ENCODE measurements around the gene ZBTB20.

The ZBTB20 gene

DNA sequence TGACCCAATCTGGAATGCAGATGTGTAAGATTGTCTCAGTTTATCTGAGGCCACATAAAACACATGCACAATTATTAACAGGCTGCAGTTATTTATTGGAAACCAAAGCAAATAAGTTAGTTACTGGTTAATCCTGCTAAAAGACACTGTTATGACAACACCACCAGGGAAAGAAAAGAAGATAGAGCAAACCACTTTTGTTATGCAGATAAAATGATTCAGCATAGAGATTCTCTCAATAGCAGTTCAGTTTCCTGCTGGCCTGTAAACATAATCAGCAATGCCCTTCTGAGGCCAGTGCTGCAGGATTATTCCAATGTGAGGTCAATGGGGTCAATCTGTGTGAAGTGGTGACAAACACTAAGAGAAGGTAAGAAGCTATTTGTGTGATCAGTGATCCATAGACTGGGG, 244.4 kb downstream of the ZBTB20 start:
- no peak for DNase-seq

DNA sequence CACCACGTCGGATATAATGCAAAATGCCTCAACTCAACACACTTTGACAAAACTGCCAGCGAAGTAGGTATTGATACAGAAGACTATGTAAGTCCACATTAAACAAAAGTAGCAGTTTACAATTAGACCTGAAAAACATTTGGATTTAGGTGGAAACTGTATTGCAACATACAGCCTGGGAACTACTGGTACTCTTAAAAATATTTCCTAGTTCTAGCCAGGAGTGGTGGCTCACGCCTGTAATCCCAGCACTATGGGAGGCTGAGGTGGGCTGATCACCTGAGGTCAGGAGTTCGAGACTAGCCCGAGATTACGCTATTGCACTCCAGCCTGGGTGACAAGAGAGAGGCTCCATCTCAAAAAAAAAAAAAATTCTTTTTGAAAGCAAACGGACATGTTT, 246.2 kb downstream of the ZBTB20 start:
- DNase-seq: no peak

DNA sequence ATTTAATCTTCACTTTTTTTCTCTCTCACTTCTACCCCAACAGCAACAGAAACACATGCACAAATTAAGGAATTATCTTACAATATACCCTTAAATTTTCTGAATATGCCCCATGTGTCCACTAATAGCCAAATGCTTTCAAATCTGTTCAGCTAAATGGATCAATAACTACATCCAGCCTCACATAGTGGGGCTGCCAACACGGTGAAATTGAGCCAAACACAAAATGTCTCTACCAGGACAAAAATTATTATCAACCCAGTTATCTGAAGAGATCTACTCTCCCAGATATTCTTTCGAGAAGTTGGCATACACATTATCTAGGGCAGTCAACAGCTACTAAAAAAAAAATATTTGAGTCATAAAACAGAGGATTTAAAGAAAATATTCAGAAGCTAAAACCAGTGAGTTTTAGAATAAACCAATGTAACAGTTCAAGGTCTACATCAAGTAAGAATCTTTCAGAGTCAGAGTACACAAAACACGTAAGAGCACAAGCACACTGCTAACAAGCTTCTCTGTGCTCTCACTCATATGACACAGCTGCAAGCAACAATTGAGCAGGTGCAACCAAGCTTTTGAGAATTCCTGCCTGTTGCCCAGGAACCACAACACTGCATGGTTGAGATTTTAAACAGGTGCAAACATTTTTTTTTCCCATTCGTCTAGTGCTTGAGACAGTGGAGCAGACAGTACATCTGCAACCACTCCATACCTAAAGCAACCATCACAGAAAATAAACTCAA, 247.7 kb downstream of the ZBTB20 start:
- no peak for DNase-seq

DNA sequence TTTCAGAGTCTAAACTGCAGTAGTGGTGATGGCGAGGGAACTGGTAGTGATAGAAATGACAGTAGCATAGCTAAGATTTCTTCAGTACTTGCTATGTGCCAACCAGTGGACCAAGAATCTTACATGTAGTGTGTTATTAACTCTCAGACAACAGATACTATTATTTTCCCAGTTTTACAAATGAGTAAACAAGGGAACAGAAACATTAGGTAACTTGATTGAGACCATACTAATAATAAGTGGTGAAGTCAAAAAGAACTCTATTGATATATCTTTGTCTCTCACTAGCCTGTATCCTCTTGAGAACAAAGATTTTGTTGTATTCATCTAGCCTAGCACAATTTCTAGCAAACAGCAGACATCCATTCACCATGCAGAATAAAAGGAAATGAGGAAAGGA, 250.1 kb downstream of the ZBTB20 start:
- no peak for DNase-seq

DNA sequence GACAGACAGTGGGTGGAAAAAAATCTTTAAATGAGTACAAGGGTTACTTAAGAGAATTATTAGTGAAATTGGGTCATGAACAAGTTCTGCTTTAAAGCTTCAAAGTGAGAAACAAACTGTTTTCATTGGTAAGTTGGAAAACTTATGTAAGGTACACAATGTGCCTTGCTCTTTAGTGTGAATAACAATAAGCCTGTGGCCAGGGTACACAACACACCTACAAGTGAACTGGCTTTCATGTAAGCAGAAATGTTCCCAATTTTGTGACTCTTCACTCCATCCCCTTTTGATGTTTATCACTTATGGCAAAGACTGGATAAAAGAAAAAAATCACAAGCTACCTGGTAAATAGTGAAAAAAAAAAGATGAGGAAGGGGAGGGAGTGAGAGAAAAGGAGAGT, 253.7 kb downstream of the ZBTB20 start:
- DNase-seq: no peak

DNA sequence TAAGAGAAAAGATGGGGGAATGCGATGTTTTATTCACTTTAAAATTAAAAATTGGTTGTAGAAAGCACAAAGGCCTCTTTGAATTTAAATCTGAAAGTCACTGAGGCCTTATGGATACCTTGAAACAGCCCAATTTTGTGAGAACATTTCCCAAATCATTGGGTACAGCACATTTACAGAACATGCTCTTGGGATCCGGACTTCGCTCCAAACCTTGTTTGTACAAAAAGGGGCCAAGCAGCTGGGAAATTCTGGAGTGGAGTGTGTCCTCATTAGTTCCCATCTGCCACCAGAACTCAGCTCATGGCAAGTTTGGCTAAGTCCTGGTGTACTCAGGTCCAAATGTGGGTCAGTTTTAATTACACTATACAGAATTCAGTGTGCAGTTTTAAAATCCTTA, 254.2 kb downstream of the ZBTB20 start:
- no peak for DNase-seq

DNA sequence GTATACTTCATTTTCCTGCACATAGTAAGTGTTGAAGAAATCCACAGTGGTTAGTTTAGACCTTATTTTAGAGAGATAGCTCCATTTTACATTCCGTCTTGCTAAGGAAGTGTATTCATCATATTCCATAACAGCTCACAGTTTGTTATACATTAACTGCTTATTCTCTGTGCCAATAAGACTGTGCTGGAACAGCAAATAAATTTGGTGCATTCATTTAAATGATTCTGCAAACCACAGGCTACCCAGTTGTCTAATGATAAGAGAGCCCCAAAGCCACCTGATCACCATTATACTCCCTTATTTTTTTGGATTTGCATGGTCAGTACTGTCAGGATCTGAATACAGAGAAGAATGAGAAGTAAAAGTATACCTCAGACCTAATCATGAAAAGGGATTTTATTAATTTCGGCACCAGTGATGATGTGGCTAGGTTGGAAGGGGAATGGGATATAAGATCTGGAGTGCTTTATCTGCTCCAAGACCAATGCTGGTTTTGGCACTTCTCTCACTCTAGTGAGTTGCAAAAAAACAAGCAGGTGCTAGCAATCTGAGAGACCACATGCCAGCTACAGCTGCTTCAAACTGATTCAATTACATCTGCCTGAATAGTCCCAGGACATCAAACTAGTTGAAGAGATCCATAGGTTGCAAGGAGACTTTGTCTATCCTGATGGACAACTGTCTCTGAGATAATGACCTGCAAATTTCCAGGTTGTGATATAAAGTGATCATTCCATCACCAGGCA, 254.8 kb downstream of the ZBTB20 start:
- no peak for DNase-seq

DNA sequence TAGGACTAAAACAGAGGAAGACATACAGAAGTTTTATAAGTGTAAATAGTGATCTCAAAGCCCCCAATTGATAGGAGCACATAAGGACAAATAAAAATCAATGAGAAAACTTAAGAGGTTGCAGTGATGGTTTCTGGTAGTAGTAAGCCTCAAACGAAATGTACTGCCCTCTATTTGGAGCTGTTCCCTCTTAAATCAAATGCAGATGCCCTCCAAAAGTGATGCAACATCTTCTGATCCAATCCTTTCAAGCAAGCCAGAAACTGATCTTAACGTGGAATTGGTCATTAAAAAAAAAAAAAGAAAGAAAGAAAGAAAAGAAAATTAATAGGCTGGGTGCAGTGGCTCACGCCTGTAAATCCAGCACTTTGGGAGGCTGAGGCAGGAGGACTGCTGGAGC, 259.3 kb downstream of the ZBTB20 start:
- DNase-seq: no peak

DNA sequence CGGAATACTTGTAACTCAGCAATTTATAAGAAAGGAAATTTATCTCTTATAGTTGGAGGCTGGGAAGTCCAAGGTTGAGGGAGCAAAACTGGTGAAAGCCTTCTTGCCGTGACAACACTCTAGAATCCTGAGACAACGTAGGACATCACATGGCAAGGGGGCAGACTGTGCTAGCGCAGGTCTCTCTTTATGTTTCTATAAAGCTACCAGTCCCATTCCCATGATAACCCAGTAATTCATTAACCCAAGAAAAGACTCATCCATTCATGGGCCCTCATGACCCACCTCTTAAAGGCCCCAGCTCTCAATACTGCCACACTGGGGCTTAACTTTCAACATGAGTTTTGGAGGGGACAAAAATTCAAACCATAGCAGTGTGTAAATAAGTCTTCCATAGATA, 260.2 kb downstream of the ZBTB20 start:
- DNase-seq: no peak

DNA sequence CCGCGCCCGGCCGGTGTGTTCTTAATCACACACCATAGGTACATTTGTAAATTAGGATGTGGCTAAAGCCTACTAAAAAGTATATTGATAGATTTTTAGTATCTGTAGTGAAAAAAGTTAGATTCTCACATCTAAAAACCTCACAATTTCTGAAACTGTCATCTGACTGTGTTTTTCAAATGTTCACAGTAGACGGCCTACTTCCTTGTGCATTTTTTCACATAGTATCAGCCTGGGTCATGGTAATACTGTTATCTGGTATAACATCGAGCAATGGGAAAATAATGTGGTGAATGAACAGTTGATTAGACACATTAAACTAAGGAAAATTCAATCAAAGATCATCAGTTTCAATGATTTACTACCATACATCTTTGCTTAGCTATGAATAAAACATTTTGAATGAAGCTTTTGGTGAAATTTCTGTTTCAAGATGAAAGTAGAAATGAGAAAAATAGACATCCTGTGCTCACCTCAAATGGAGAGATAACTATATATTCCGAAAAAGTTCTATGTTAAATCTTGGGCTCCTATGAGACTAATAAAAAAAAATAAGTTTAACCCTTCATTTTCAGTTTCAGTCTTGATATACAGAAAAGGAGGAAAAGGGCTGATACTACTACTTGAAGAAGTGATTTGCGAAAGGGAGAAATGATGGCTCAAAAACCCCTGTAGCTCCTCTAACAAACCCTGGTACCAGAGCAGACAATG, 262.7 kb downstream of the ZBTB20 start:
- DNase-seq: no peak

DNA sequence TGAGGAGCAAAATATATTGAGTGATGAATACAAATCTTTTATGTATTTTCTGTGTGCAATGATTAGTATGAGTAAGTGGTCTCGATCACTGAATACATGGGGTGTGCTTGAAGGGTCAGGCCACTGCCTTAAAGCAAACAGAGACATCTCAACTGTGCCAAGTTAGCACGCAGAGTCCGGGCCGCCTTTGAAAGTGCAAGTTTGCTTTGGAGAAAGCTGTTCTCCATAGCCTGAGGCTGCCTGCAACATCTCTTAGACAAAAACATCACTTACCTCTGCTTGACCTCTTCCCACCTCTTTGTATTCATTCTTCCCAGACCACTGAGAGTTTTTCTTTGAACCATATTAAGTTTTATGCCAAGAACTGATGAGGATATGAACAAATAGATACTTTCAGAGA, 267.0 kb downstream of the ZBTB20 start:
- DNase-seq: no peak

DNA sequence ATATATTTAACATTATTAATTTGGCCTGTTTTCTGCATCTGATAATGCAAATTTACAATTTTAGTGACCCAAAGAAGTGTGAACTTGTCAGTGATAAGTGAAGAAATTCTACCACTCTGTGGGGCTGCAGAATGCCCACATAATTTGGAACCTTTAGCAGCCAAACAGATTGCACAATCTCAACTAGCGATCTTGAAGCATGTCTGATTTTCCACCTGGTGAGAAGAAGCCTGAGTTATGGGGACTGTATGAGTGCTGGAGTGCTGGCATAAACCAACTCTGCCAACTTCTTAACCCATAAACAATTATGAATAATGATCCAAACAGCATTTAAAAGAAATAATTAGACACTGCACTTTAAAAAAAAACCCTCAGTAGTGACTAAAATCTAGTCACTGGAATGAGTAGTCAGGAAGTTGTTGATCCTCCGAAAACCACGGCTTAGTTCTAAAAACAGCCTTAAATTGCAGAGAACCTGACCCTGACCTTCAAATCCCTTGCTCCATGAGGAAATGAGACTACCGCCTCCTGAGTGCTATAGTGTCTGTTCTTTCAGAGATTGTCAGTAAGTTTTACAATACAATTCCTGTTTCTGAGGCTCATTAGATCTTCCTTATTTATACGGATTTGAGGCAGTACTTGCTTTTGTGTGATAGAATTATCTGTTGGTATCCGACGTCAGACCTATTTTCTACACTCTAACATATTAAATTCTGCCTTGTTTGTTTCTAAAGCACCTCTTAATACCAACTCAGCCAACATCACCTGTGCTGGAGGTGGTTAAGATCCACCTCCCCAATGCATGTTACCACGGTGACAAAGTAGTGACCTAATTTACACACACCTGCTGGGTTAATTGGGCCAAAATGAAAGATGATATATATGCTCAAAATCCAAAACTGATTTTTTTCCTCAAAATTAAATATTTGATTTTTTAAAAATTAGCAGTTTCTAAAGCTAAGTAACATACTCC, 267.7 kb downstream of the ZBTB20 start:
- peak; percentile 92 for DNase-seq

DNA sequence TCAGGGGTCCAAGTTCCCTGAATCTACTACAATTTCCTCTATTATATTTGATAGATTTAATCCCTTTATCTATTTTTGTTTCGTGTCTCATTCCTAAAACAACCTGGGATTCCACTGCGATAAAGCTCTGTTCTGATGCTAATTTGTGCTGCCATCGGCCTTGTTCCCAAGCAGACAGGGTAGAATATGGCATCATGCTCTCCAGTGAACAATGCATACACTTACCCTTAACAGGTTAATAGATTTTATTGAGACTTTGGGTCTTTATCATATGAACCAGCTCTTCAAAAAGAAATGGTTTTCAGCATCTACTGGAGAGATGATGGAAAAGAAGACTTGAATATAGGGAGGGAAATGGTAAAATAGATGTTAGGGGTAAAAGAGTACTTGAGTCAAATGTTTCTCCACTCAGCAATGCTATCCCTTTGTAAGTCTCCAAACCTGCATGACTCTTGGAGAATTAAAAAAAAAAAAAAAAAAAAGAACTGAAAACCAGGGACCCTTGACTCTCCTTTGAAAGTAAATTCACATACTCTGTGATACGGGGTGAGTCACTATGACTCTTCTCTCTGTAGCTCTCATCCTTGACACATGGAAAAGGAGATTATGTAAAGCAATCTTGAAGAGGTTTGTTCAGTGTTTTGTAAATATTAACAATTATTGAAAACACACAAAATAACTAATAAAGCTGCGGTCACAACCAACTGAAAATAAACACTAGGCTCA, 268.8 kb downstream of the ZBTB20 start:
- DNase-seq: peak; percentile 33

DNA sequence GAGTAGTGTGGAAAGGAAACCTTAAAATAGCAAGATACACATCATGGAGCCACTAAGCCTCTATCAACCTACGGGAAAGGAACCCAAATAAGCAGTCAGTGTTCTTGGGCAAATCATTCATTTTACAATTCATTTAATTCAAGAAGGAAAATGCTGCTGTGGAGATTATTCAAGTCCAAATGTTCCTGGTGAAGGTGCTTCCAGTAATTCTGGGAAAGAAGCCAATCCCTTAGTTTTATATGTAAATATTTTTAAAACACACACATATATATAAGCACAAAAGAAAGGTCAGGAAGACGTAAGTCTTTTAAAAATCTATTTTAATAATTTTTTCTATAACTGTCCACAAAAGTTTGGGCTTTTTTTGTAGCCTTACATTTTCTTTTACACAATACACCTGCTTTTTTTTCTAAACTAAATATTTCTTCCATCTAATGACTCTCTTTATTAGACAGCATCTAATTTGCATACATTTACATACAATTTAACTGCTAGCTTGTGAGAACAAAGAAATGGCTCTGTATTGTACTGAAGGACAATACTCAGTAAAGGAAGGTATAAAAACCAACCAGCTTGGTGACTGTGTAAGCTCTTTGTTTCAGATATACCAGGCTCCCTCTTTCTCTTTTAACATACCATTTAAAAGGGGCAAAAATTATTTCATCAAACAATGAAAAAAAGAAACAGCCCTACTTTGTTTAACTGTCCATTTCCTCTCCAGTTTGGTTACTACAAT, 269.5 kb downstream of the ZBTB20 start:
- DNase-seq: no peak

DNA sequence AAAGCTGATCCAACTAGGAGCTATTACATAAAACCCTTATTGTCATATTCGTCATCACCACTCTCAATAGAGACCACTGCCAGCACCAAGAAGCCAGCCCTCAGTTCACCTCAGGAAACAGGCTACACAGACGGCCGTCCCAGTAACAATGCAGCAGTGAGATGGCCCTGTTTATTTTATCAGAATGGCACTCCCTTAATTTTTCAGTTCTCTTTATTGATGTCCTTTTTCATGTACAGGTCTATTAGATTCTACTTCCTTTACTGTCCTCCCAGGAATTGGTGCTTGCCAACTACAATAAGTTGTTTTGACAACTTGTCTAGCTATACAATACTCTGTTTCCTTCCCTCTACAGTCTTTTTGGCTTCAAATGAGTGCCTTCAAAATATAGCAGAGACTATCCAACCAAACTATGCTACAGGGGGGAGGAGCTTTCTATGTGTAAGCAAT, 272.5 kb downstream of the ZBTB20 start:
- no peak for DNase-seq

DNA sequence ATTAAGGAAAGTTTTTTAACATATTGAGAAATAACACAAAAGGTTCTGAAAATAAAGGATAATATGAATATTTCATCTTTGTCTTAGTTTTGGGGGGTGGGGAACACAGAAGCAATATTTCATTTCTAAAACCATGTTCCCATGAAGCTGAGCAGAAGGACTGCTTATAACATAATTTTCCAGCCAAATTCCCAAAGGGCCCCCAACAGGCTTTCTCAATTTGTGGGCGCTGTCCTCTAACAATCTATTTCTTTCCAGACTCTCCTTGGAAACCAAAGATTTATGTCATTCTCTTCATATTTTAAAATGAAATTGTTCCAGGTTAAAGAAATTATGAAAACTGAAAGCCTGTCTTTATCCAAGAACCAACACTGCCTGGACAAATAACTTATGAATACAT, 273.5 kb downstream of the ZBTB20 start:
- DNase-seq: no peak

DNA sequence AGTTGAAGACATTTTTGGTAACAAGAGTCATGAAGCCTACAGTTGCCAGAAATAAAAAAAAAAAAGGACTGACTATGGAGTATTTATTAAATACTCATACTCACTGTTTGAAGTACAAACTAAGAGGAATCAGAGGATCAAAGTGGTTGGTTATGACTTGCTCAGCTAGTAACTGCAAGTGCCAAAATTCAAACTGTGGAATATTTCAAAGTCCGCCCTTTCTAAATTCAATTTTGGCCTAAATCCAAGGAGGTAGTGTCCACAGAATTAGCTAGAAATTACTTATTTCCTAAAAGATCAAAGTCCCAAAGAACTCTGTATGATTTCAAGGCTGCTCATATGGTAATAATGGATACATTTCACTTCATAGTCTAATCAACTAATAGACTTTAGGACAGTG, 274.5 kb downstream of the ZBTB20 start:
- DNase-seq: no peak

DNA sequence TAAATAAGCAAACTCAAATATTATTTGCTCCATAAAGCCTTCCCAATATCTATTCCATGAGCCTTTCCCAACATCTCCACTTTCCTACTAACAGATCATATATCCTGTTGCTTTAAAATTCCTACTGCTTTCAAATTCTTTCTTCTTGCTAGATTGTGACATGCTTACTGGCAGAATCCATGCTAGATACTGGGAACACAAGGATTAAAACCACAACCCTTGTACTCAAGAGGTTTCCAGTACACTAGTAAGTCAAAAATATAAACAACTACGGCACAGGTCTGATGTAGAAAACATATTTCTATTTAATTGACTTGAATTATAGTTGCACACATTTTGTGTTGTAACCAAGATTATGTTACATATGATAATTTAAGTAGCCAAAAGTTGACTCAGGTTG, 275.0 kb downstream of the ZBTB20 start:
- DNase-seq: no peak

DNA sequence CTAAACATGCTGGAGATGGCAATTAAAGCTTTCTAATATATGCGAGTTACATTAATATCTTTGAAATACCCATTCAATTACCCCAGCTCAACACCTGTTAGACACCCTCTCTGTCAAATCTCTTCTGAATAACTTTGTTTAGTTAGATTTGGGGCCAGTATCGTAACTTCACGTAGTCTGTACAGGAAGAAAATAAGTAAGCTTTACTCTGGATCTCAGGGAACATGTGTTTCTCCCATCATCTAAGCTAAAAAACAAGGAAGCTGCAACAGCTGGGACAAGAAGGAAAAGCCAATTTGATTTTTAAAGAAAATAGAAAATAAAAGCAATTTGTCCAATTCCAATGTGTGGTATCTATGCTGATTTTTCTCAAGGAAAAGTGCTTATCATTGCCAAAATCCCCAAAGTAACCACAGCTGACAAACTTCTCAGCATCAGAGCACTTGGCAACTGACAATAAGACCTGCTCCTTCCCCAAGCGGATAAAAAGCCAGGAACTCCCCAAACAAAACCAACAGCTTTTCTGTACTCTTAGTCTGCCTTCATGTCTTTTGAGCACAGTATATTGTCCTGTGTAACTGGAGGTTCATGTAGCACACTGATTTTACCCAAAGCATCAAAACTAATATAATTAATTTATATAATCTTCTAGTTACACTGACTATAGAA, 279.1 kb downstream of the ZBTB20 start:
- no peak for DNase-seq

DNA sequence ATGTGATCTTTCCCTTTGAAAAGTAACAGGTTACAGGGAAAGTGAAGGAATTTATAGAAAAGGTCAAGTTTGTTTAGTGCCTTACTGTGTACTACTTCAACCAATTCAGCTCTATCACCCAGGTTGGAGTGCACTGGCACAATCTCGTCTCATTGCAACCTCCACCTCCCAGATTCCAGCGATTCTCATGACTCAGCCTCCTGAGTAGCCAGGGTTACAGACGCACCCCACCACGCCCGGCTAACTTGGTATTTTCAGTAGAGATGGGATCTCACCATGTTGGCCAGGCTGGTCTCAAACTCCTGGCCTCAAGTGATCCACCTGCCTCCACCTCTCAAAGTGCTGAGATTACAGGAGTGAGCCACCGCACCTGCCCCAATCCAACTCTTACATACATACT, 279.7 kb downstream of the ZBTB20 start:
- no peak for DNase-seq

DNA sequence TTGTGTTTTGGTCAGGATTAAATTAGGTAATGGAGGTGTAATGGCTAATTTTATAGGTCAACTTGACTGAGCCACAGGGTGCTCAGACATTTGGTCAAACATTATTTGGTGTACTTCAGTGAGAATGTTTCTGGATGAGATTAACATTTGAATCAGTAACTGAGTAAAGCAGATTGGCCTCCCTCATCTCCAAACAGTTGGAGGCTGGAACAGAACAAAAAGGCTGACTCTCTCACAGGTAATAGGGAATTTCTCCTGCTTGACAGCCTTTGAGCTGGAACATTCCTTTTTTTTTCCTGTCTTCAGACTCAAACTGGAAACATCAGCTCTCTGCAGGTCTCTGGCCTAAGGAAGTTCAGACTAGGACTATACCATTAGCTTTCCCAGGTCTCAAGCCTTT, 280.7 kb downstream of the ZBTB20 start:
- no peak for DNase-seq
